ENCODE data around the gene PCDHA10. TPM values are rescaled to one million over a fixed set of nuclear protein-coding genes. Genes with fewer than 3 reads are reported as not detected.
"Not testable (repeated sequence)": the region's sequence is repeated elsewhere in the genome, so short reads cannot be mapped to it uniquely, and the experiment has no call there.

Gene PCDHA10
- total and polyA plus RNA-seq, 10 donors, result 0.02 to 1.4 (median 0.57) TPM; not detected in 1

DNA sequence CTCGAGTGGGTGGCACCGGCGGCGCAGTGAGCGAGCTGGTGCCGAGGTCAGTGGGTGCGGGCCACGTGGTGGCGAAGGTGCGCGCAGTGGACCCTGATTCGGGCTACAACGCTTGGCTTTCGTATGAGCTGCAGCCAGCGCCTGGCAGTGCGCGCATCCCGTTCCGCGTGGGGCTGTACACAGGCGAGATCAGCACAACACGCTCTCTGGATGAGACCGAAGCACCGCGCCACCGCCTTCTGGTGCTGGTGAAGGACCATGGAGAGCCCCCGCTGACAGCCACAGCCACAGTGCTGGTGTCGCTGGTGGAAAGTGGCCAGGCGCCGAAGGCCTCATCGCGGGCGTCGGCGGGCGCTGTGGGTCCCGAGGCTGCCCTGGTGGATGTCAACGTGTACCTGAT, 32.2 kb upstream of the PCDHA10 start:
- no peak overlapping the region for H3K4me3 ChIP-seq
- peaks cover 0 to 78% (median 9%) of the 10 kb centered on the region in 7 donors for H3K27me3 ChIP-seq (replicated peaks in 1 of 7)
- H3K27ac ChIP-seq, result no peak overlapping the region
- DNase-seq, result peak; percentile 67
- peaks cover 0 to 79% (median 37%) of the 10 kb centered on the region in 8 donors for H3K9me3 ChIP-seq
- no peaks in the 10 kb centered on the region for H3K4me1 ChIP-seq
- H3K36me3 ChIP-seq, result no peaks in the 10 kb centered on the region
- 56 to 79% (median 59%) methylated on average over 21 to 38 of the region's 38 CpGs for WGBS, 5 donors
- intact Hi-C loops (cut with DNase I; ENCODE audit: low total_unique reads), result no loop called here
- TF ChIP-seq POLR2AphosphoS5 (IDR thresholded peaks at IDR 0.05) (no peak), POLR2A (IDR thresholded peaks at IDR 0.05) (no peak)
- TF ChIP-seq, protein P1, sequence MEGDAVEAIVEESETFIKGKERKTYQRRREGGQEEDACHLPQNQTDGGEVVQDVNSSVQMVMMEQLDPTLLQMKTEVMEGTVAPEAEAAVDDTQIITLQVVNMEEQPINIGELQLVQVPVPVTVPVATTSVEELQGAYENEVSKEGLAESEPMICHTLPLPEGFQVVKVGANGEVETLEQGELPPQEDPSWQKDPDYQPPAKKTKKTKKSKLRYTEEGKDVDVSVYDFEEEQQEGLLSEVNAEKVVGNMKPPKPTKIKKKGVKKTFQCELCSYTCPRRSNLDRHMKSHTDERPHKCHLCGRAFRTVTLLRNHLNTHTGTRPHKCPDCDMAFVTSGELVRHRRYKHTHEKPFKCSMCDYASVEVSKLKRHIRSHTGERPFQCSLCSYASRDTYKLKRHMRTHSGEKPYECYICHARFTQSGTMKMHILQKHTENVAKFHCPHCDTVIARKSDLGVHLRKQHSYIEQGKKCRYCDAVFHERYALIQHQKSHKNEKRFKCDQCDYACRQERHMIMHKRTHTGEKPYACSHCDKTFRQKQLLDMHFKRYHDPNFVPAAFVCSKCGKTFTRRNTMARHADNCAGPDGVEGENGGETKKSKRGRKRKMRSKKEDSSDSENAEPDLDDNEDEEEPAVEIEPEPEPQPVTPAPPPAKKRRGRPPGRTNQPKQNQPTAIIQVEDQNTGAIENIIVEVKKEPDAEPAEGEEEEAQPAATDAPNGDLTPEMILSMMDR (IDR thresholded peaks at IDR 0.05 in 8 of 11, conservative IDR thresholded peaks at IDR 0.05 in 3 of 11), result no peak

DNA sequence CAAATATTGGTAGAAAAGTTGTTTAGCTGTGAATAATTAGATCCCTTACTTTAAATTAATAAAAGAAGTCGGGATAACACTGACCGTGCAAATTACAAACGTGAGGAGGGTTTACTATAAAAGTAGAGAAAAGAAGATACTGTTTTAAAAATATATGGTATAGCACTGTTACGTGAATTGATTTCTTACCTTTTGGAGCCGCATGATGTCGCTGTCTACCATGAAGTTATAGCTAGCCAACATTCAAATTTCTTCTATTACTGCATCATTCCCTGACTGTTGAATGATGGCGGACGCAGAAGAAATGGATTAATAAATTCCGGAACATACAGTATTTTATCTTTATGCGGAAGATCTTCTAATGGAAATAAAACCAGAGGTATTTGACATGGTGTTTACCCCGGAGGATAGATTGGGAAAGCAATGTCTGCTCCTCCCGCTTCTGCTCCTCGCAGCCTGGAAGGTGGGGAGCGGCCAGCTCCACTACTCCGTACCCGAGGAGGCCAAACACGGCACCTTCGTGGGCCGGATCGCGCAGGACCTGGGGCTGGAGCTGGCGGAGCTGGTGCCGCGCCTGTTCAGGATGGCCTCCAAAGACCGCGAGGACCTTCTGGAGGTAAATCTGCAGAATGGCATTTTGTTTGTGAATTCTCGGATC, 27.9 kb upstream of the PCDHA10 start, which contains the start of gene PCDHA6:
Gene PCDHA6, plus strand, starts transcription at position 257 of the 658 bp plus-strand sequence. Its CDS starts 132 bp downstream, at position 389.
- TF ChIP-seq POLR2AphosphoS5 (IDR thresholded peaks at IDR 0.05) (no peak), POLR2A (IDR thresholded peaks at IDR 0.05) (no peak)
- TF ChIP-seq, protein P1 (IDR thresholded peaks at IDR 0.05 in 8 of 11, conservative IDR thresholded peaks at IDR 0.05 in 3 of 11), result no peak
- DNase-seq, result no peak
- Histone ChIP-seq H3K27ac (no peak within 1 kb of the TSS), H3K27me3 (replicated peaks in 1 of 7) (peaks cover 0 to 87% (median 8%) of the 10 kb centered on the region in 7 donors), H3K4me3 (peak within 1 kb of the TSS in 2 of 8 donors; percentile 16 to 35), H3K4me1 (no peaks in the 10 kb centered on the region), H3K36me3 (no peaks in the 10 kb centered on the region), H3K9me3 (peaks cover 0 to 91% (median 46%) of the 10 kb centered on the region in 8 donors)
- intact Hi-C loops (cut with DNase I; ENCODE audit: low total_unique reads), result no loop called here
- WGBS, 5 donors, result 20 to 32% (median 23%) methylated on average over 25 to 27 of the region's 27 CpGs

DNA sequence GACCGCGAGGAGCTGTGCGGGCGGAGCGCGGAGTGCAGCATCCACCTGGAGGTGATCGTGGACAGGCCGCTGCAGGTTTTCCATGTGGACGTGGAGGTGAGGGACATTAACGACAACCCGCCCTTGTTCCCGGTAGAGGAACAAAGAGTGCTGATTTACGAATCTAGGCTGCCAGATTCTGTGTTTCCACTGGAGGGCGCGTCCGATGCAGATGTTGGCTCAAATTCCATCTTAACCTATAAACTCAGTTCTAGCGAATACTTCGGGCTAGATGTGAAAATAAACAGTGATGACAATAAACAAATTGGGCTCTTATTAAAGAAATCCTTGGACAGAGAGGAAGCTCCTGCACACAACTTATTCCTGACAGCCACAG, 27.3 kb upstream of the PCDHA10 start:
- H3K36me3 ChIP-seq, result no peaks in the 10 kb centered on the region
- H3K27me3 ChIP-seq (replicated peaks in 1 of 7), result peaks cover 0 to 87% (median 8%) of the 10 kb centered on the region in 7 donors
- no peak for DNase-seq
- 22 to 39% (median 27%) methylated on average over 17 to 18 of the region's 18 CpGs for WGBS, 5 donors
- no peak overlapping the region for H3K27ac ChIP-seq
- TF ChIP-seq, protein P1 (IDR thresholded peaks at IDR 0.05 in 8 of 11, conservative IDR thresholded peaks at IDR 0.05 in 3 of 11), result no peak
- TF ChIP-seq POLR2A (IDR thresholded peaks at IDR 0.05) (no peak), POLR2AphosphoS5 (IDR thresholded peaks at IDR 0.05) (no peak)
- intact Hi-C loops (cut with DNase I; ENCODE audit: low total_unique reads), result no loop called here
- H3K4me3 ChIP-seq, result peak overlapping the region in 2 of 8 donors; percentile 16 to 35
- H3K9me3 ChIP-seq, result peaks cover 0 to 86% (median 41%) of the 10 kb centered on the region in 8 donors
- H3K4me1 ChIP-seq, result no peaks in the 10 kb centered on the region

DNA sequence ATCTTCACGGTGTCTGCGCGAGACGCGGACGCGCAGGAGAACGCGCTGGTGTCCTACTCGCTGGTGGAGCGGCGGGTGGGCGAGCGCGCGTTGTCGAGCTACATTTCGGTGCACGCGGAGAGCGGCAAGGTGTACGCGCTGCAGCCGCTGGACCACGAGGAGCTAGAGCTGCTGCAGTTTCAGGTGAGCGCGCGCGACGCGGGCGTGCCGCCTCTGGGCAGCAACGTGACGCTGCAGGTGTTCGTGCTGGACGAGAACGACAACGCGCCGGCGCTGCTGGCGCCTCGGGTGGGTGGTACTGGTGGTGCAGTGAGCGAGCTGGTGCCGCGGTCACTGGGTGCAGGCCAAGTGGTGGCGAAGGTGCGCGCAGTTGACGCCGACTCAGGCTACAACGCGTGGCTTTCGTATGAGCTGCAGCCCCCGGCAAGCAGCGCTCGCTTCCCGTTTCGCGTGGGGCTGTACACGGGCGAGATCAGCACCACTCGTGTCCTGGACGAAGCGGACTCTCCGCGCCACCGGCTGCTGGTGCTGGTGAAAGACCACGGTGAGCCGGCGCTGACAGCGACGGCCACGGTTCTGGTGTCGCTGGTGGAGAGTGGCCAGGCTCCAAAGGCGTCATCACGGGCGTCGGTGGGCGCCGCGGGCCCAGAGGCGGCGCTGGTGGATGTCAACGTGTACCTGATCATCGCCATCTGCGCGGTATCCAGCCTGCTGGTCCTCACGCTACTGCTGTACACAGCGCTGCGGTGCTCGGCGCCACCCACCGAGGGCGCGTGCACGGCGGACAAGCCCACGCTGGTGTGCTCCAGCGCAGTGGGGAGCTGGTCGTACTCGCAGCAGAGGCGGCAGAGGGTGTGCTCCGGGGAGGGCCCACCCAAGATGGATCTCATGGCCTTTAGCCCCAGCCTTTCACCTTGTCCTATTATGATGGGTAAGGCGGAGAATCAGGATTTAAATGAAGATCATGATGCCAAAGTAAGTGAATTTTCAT, 25.9 kb upstream of the PCDHA10 start:
- 42 to 56% (median 52%) methylated on average over 59 to 106 of the region's 106 CpGs for WGBS, 5 donors
- Histone ChIP-seq H3K9me3 (peaks cover 0 to 81% (median 37%) of the 10 kb centered on the region in 8 donors), H3K27me3 (replicated peaks in 1 of 7) (peaks cover 0 to 85% (median 9%) of the 10 kb centered on the region in 7 donors)
- intact Hi-C loops (cut with DNase I; ENCODE audit: low total_unique reads); H3K4me3 ChIP-seq; H3K4me1 ChIP-seq; H3K36me3 ChIP-seq; H3K27ac ChIP-seq: not testable (repeated sequence)
- DNase-seq, result peak; percentile 62
